GM19240 (cell line): ENCODE measurements around the gene DYTN.

Source experiments
- DNase-seq: peaks from one replicate; pipeline ENCODE4 v3.0.0; 2011; ENCODE audit warnings: low spot score; ENCODE audit not compliant: insufficient read length

DYTN gene

GRCh38 chr2:206701952-206702605 is 16.1 kb downstream of the DYTN start:
- DNase-seq, result no peak

- no peak for DNase-seq
These were observed 18.0 kb downstream of the DYTN start for GRCh38 chr2:206700156-206700555.

- DNase-seq, result no peak
These were observed 19.4 kb downstream of the DYTN start for GRCh38 chr2:206698811-206699210.

- no peak for DNase-seq
These were observed 21.3 kb downstream of the DYTN start for GRCh38 chr2:206696910-206697309.

- no peak for DNase-seq
These were observed 24.6 kb downstream of the DYTN start for GRCh38 chr2:206693399-206694137.

GRCh38 chr2:206692971-206693370 is 25.2 kb downstream of the DYTN start:
- no peak for DNase-seq

GRCh38 chr2:206688990-206689389 is 29.2 kb downstream of the DYTN start:
- DNase-seq, result no peak

- DNase-seq, result no peak
These were observed 29.7 kb downstream of the DYTN start for GRCh38 chr2:206688453-206688852.

- DNase-seq, result no peak
These were observed 34.6 kb downstream of the DYTN start for GRCh38 chr2:206683546-206683945.

- no peak for DNase-seq
These were observed 47.5 kb downstream of the DYTN start for GRCh38 chr2:206670531-206671319.

- no peak for DNase-seq
These were observed 52.9 kb downstream of the DYTN start for GRCh38 chr2:206665251-206665650.

- DNase-seq, result no peak
These were observed 61.1 kb downstream of the DYTN start for GRCh38 chr2:206657087-206657486.

- DNase-seq, result no peak
These were observed 70.2 kb downstream of the DYTN start for GRCh38 chr2:206647985-206648384.

- DNase-seq, result no peak
These were observed 75.8 kb downstream of the DYTN start, which contains the start of gene FAM237A for GRCh38 chr2:206642075-206643025. Gene FAM237A, plus strand, starts transcription at chr2:206642487. Its CDS starts 1,750 bp downstream, at chr2:206644237.

- DNase-seq, result no peak
These were observed 77.0 kb downstream of the DYTN start for GRCh38 chr2:206641226-206641625.

- no peak for DNase-seq
These were observed 78.6 kb downstream of the DYTN start for GRCh38 chr2:206639636-206640035.

GRCh38 chr2:206635015-206635414 is 83.2 kb downstream of the DYTN start:
- DNase-seq, result no peak

GRCh38 chr2:206631340-206631739 is 86.9 kb downstream of the DYTN start:
- DNase-seq, result no peak

GRCh38 chr2:206627632-206628031 is 90.6 kb downstream of the DYTN start:
- no peak for DNase-seq

GRCh38 chr2:206626108-206626507 is 92.1 kb downstream of the DYTN start:
- no peak for DNase-seq

GRCh38 chr2:206619011-206619410 is 99.2 kb downstream of the DYTN start:
- no peak for DNase-seq
